Measurements from ENCODE around the gene GRIA3.
"Not testable (repeated sequence)": the region's sequence is repeated elsewhere in the genome, so short reads cannot be mapped to it uniquely, and the experiment has no call there.

The GRIA3 gene

GRCh38 chrX:123282241-123282640 lies 98.2 kb downstream of the GRIA3 start:
- no peak for DNase-seq

- DNase-seq: not testable (repeated sequence)
Observed at GRCh38 chrX:123283407-123283806, 99.3 kb downstream of the GRIA3 start.

- no peak for DNase-seq
Observed at GRCh38 chrX:123291623-123292022, 107.5 kb downstream of the GRIA3 start.

GRCh38 chrX:123298026-123298425 lies 113.9 kb downstream of the GRIA3 start:
- DNase-seq: no peak

- no peak for DNase-seq
Observed at GRCh38 chrX:123303429-123303828, 119.4 kb downstream of the GRIA3 start.

- no peak for DNase-seq
Observed at GRCh38 chrX:123308658-123309057, 124.6 kb downstream of the GRIA3 start.

GRCh38 chrX:123310112-123310511 lies 126.0 kb downstream of the GRIA3 start:
- no peak for DNase-seq

- DNase-seq: no peak
Observed at GRCh38 chrX:123311486-123311885, 127.4 kb downstream of the GRIA3 start.

GRCh38 chrX:123313486-123313885 lies 129.4 kb downstream of the GRIA3 start:
- DNase-seq: no peak

GRCh38 chrX:123320622-123321021 lies 136.5 kb downstream of the GRIA3 start:
- no peak for DNase-seq

GRCh38 chrX:123322536-123322935 lies 138.5 kb downstream of the GRIA3 start:
- no peak for DNase-seq

GRCh38 chrX:123324625-123325024 lies 140.5 kb downstream of the GRIA3 start:
- DNase-seq: no peak

- DNase-seq: no peak
Observed at GRCh38 chrX:123330229-123330942, 146.3 kb downstream of the GRIA3 start.

GRCh38 chrX:123331349-123331748 lies 147.3 kb downstream of the GRIA3 start:
- no peak for DNase-seq

- DNase-seq: no peak
Observed at GRCh38 chrX:123331859-123332258, 147.8 kb downstream of the GRIA3 start.

GRCh38 chrX:123336666-123337065 lies 152.6 kb downstream of the GRIA3 start:
- no peak for DNase-seq

- DNase-seq: no peak
Observed at GRCh38 chrX:123337886-123338639, 154.0 kb downstream of the GRIA3 start.

GRCh38 chrX:123339221-123339905 lies 155.3 kb downstream of the GRIA3 start:
- no peak for DNase-seq

- no peak for DNase-seq
Observed at GRCh38 chrX:123340696-123341095, 156.6 kb downstream of the GRIA3 start.

GRCh38 chrX:123348468-123348867 lies 164.4 kb downstream of the GRIA3 start:
- no peak for DNase-seq

GRCh38 chrX:123350226-123350625 lies 166.1 kb downstream of the GRIA3 start:
- no peak for DNase-seq

- no peak for DNase-seq
Observed at GRCh38 chrX:123357941-123358340, 173.9 kb downstream of the GRIA3 start.

GRCh38 chrX:123358457-123358856 lies 174.4 kb downstream of the GRIA3 start:
- no peak for DNase-seq

GRCh38 chrX:123361371-123361770 lies 177.3 kb downstream of the GRIA3 start:
- no peak for DNase-seq
